H1 (cell line): Measurements from ENCODE around the gene MADD. TPM values are rescaled to one million over a fixed set of nuclear protein-coding genes. Genes with fewer than 3 reads are reported as not detected.

Experiments
- BCL11A ChIP-seq, 2 experiments: IDR thresholded peaks; one replicate each; pipeline ENCODE4 v1.6.1; 2011; ENCODE audit warnings: low read depth in 2 of 2, low read length in 2 of 2, mild to moderate bottlenecking in 2 of 2
- CHD2 ChIP-seq: IDR thresholded peaks from 2 replicates; pipeline ENCODE4 v1.6.1; 2012; ENCODE audit warnings: low read length, improper control_type of control experiment
- EZH2 ChIP-seq: fragments of 200-600 bp; sonication (generic); IDR thresholded peaks from 2 replicates; pipeline ENCODE4 v1.7.1; 2012; ENCODE audit warnings: low read depth, mild to moderate bottlenecking, moderate library complexity, low read length, inconsistent platforms; ENCODE audit not compliant: severe bottlenecking
- SIX5 ChIP-seq: IDR thresholded peaks from 2 replicates; pipeline ENCODE4 v1.6.1; 2011; ENCODE audit warnings: mild to moderate bottlenecking, low read depth, low read length
- SP1 ChIP-seq: IDR thresholded peaks from 2 replicates; pipeline ENCODE4 v1.6.1; 2011; ENCODE audit warnings: low read depth, low read length
- SRF ChIP-seq: IDR thresholded peaks from 2 replicates; pipeline ENCODE4 v1.6.1; 2011; ENCODE audit warnings: mild to moderate bottlenecking, low read depth, low read length, moderate library complexity
- TEAD4 ChIP-seq: IDR thresholded peaks from 2 replicates; pipeline ENCODE4 v1.6.1; 2012; ENCODE audit warnings: low read depth, low read length, inconsistent platforms, mixed read lengths
- polyA plus RNA-seq, 7 experiments: library from polyadenylated mRNA; depleted of rRNA in 3 of 7; stranded (reverse) in 5 of 7; unstranded in 2 of 7; fragments of >200 nt in 5 of 7; fragments of 200-250 nt in 2 of 7; gene quantifications; 1 replicate in 5 of 7; 2 replicates in 1 of 7; 4 replicates in 1 of 7; pipeline versions ENCODE4 v1.2.1 to v1.2.3, GENCODE V29; 2011 to 2013; ENCODE audit warnings: missing spikeins in 2 of 7, mixed read lengths in 2 of 7
- total RNA-seq: library from RNA; stranded (reverse); fragmentation: NEBNext Ultra II Directional; extraction: Animal tissue kit (Norgen Biotek cat#: 25700); gene quantifications from 2 replicates; pipeline ENCODE4 v1.2.1, GENCODE V29; 2021

MADD gene
- total and polyA plus RNA-seq, 2 of the 8 experiments (the other 6 are each of a cell fraction or from before 2014, with no cell fraction given), result 32.5 to 45.4 TPM

DNA sequence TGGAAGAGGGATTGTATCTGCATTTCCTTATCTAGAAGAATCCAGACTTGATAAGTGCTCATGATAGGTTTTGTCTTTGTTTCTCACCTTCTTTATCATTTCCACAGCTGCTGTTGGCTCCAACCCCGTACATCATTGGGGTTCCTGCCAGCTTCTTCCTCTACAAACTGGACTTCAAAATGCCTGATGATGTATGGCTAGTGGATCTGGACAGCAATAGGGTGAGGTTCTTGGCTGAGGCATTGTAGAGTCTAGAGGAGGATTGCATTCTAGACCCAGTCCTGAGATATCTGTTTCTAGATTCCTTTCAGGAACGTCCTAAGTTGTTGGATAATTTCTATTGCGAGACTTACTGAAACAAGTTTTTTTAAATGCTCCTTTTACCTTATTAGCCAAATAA is 8.1 kb downstream of the MADD start (continued):
- TF ChIP-seq SRF (no peak), EZH2 (no peak), CHD2 (no peak), BCL11A (IDR thresholded peaks at IDR 0.05; ENCODE audit: low read depth in 2 of 2, low read length in 2 of 2) (no peak), TEAD4 (no peak), SP1 (no peak), SIX5 (no peak)
